C4-2B (cell line): ENCODE data around the gene ZNF516.

Experiments used
- ZFX ChIP-seq: fragments of 450-650 bp; IDR thresholded peaks from 2 replicates; pipeline ENCODE4 v1.6.1; 2017
- TF ChIP-seq, protein P1 (sequence below): fragments of 450-650 bp; conservative IDR thresholded peaks from 2 replicates; pipeline ENCODE4 v1.5.1; 2017; ENCODE audit warnings: mild to moderate bottlenecking

DNA sequence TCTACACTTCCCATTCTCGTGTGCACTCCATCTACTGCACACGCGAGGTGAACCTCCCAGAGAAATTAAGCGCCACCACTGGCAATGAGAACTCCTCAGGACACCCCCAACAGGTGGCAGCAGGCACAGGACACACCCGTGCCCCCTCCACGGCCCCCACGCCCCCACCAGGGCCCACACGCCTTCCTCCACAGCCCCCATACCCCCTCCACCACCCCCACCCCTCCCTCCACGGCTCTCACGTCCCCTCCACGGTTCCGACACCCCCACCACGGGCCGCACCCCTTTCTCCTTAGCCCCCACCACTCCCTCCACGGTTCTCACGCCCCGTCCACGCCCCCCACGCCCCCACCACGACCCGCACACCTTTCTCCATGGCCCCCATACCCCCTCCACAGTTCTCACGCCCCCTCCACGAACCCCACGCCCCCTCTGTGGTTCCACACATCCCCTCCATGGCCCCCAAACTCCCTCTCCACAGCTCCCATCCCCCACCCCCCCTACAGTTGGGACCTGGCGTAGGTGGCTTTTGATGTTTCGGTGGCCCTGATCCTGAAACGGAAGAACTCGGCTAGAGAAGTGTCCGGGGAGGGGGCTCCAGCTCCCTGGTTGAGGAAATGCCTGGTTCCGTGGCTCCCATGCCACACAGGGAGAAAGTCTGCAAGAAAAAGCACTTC, 110.8 kb downstream of the ZNF516 start:
- TF ChIP-seq, protein P1, sequence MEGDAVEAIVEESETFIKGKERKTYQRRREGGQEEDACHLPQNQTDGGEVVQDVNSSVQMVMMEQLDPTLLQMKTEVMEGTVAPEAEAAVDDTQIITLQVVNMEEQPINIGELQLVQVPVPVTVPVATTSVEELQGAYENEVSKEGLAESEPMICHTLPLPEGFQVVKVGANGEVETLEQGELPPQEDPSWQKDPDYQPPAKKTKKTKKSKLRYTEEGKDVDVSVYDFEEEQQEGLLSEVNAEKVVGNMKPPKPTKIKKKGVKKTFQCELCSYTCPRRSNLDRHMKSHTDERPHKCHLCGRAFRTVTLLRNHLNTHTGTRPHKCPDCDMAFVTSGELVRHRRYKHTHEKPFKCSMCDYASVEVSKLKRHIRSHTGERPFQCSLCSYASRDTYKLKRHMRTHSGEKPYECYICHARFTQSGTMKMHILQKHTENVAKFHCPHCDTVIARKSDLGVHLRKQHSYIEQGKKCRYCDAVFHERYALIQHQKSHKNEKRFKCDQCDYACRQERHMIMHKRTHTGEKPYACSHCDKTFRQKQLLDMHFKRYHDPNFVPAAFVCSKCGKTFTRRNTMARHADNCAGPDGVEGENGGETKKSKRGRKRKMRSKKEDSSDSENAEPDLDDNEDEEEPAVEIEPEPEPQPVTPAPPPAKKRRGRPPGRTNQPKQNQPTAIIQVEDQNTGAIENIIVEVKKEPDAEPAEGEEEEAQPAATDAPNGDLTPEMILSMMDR, result no peak
- no peak for TF ChIP-seq ZFX
